ENCODE results near the gene STAC3. TPM values are rescaled to one million over a fixed set of nuclear protein-coding genes. Genes with fewer than 3 reads are reported as not detected.
"Not testable (repeated sequence)": the region's sequence is repeated elsewhere in the genome, so short reads cannot be mapped to it uniquely, and the experiment has no call there.

STAC3 gene
- total and polyA plus RNA-seq, 7 donors: 0.41 to 4.6 (median 1.8) TPM

GRCh38 chr12:57278465-57279381 lies 27.7 kb upstream of the STAC3 start:
- TF ChIP-seq POLR2AphosphoS5 (IDR thresholded peaks at IDR 0.05) (no peak), EP300 (IDR thresholded peaks at IDR 0.05) (no peak), POLR2A (IDR thresholded peaks at IDR 0.05) (no peak), CTCF (IDR thresholded peaks at IDR 0.05) (no peak)
- peaks cover 11 to 92% (median 28%) of the 10 kb centered on the region in 4 donors for H3K36me3 ChIP-seq
- 94 to 96% methylated on average over 15 of the region's 15 CpGs for WGBS, 2 donors
- DNase-seq: no peak
- H3K9me3 ChIP-seq: no peaks in the 10 kb centered on the region
- H3K27ac ChIP-seq: no peak overlapping the region
- H3K4me1 ChIP-seq: peaks cover 0 to 10% (median 8%) of the 10 kb centered on the region in 4 donors
- no peak overlapping the region for H3K4me3 ChIP-seq
- no peaks in the 10 kb centered on the region for H3K27me3 ChIP-seq
- intact Hi-C loops (cut with DNase I): no loop called here

GRCh38 chr12:57276935-57277563 lies 26.1 kb upstream of the STAC3 start:
- Histone ChIP-seq H3K4me1 (peaks cover 0 to 14% (median 8%) of the 10 kb centered on the region in 4 donors), H3K36me3 (peaks cover 0 to 91% (median 16%) of the 10 kb centered on the region in 4 donors), H3K27me3 (no peaks in the 10 kb centered on the region), H3K27ac (no peak overlapping the region), H3K9me3 (no peaks in the 10 kb centered on the region), H3K4me3 (no peak overlapping the region)
- TF ChIP-seq CTCF (IDR thresholded peaks at IDR 0.05) (no peak), POLR2AphosphoS5 (IDR thresholded peaks at IDR 0.05) (no peak), EP300 (IDR thresholded peaks at IDR 0.05) (no peak), POLR2A (IDR thresholded peaks at IDR 0.05) (no peak)
- DNase-seq: no peak
- 47 to 62% methylated on average over 4 of the region's 4 CpGs for WGBS, 2 donors
- intact Hi-C loops (cut with DNase I): no loop called here

GRCh38 chr12:57276233-57276632 lies 25.2 kb upstream of the STAC3 start:
- H3K4me3 ChIP-seq; intact Hi-C loops (cut with DNase I); DNase-seq; H3K27ac ChIP-seq; H3K9me3 ChIP-seq; H3K27me3 ChIP-seq: not testable (repeated sequence)
- WGBS, 2 donors: 98% methylated on average over 6 of the region's 6 CpGs
- Histone ChIP-seq H3K4me1 (peaks cover 0 to 14% (median 8%) of the 10 kb centered on the region in 4 donors), H3K36me3 (peaks cover 0 to 92% (median 17%) of the 10 kb centered on the region in 4 donors)

- Histone ChIP-seq H3K9me3 (no peaks in the 10 kb centered on the region), H3K27me3 (no peaks in the 10 kb centered on the region), H3K27ac (no peak overlapping the region), H3K4me3 (no peak overlapping the region), H3K36me3 (peaks cover 8 to 94% (median 27%) of the 10 kb centered on the region in 4 donors), H3K4me1 (peaks cover 0 to 4% (median 0%) of the 10 kb centered on the region in 4 donors)
- intact Hi-C loops (cut with DNase I): no loop called here
- TF ChIP-seq POLR2A (IDR thresholded peaks at IDR 0.05) (no peak), CTCF (IDR thresholded peaks at IDR 0.05) (no peak), EP300 (IDR thresholded peaks at IDR 0.05) (no peak), POLR2AphosphoS5 (IDR thresholded peaks at IDR 0.05) (no peak)
- no peak for DNase-seq
Measured at GRCh38 chr12:57273516-57273915, 22.5 kb upstream of the STAC3 start.

Data from sigmoid colon (tissue), 7 donors.